Esophagus squamous epithelium (tissue), 5 donors: ENCODE measurements around the gene SLC25A34. TPM values are rescaled to one million over a fixed set of nuclear protein-coding genes. Genes with fewer than 3 reads are reported as not detected.

Experiments used
- DNase-seq: peaks from one replicate; lab custom pipeline; 2025; lab: John Stamatoyannopoulos, UW
- H3K27ac ChIP-seq, 4 donors: fragments of 200-600 bp; sonication (generic); one replicate each; pipeline ENCODE4 v1.5.1; 2016 to 2019; ENCODE audit warnings: mild to moderate bottlenecking in 1 of 4
- H3K27me3 ChIP-seq, 4 donors: fragments of 200-600 bp; sonication (generic); 1 replicate in 3 of 4; 2 replicates in 1 of 4; pipeline versions ENCODE4 v1.5.1 to v1.6.0; 2017 to 2021; ENCODE audit warnings: antibody characterized with exemption in 1 of 4
- H3K36me3 ChIP-seq, 3 donors: fragments of 200-600 bp; sonication (generic); one replicate each; pipeline ENCODE4 v1.5.1; 2016 to 2019
- H3K4me1 ChIP-seq, 3 donors: fragments of 200-600 bp; sonication (generic); one replicate each; pipeline ENCODE4 v1.5.1; 2017 to 2019
- H3K4me3 ChIP-seq, 4 donors: fragments of 200-600 bp; sonication (generic); 1 replicate in 3 of 4; 2 replicates in 1 of 4; pipeline ENCODE4 v1.5.1; 2016 to 2019; ENCODE audit warnings: mild to moderate bottlenecking in 2 of 4, moderate library complexity in 1 of 4
- H3K9me3 ChIP-seq, 3 donors: fragments of 200-600 bp; sonication (generic); one replicate each; pipeline ENCODE4 v1.5.1; 2016 to 2019
- CTCF ChIP-seq, 6 experiments: fragments of 450-650 bp in 4 of 6; fragments of 200-600 bp in 2 of 6; sonication (generic) in 2 of 6; IDR thresholded peaks; one replicate each; pipeline ENCODE4 v1.5.1; 2016 to 2019; ENCODE audit warnings: antibody characterized with exemption in 6 of 6, mild to moderate bottlenecking in 4 of 6, moderate library complexity in 4 of 6
- POLR2A ChIP-seq, 4 donors: fragments of 450-650 bp; IDR thresholded peaks; one replicate each; pipeline ENCODE4 v1.6.1; 2017; ENCODE audit warnings: antibody characterized with exemption in 4 of 4, mild to moderate bottlenecking in 4 of 4, moderate library complexity in 3 of 4
- WGBS, 2 donors: methylation state at CpG; one replicate each; pipeline ENCODE4 v1.1.5; 2018; 5-methylcytosine and 5-hydroxymethylcytosine counted together
- intact Hi-C: fragments of 100-400 bp; cut with DNase I; formaldehyde crosslinking; loops from one replicate; pipeline ENCODE4 v1.15.0; 2022
- total RNA-seq, 4 donors: library from RNA; depleted of rRNA; stranded (reverse); fragments of >200 nt; gene quantifications; one replicate each; pipeline ENCODE4 v1.1.0, GENCODE V29; 2016
- donor health status: DM: yes; HTN: yes; CAD: no.

SLC25A34 gene
- 1 to 10 TPM in 2 of 4 donors, under 1 TPM in 2; 0.44 to 1.1 (median 0.83) TPM for total RNA-seq

- H3K4me3 ChIP-seq: no peak within 1 kb of the TSS
- DNase-seq: no peak
- no peak for TF ChIP-seq POLR2A (IDR thresholded peaks at IDR 0.05)
- TF ChIP-seq CTCF (IDR thresholded peaks at IDR 0.05): no peak
- peaks cover 27 to 40% (median 29%) of the 10 kb centered on the region in 3 donors for H3K36me3 ChIP-seq
- intact Hi-C loops: no loop called here
- H3K27me3 ChIP-seq: no peaks in the 10 kb centered on the region
- peaks cover 32 to 70% (median 39%) of the 10 kb centered on the region in 3 donors for H3K4me1 ChIP-seq
- WGBS, 2 donors: 85 to 94% methylated on average over 4 to 16 of the region's 35 CpGs
- H3K27ac ChIP-seq: peak within 1 kb of the TSS; percentile 50 to 75 (median 68)
- no peaks in the 10 kb centered on the region for H3K9me3 ChIP-seq
These were observed at the start of gene SLC25A34 for GRCh38 chr1:15736038-15736891. Gene SLC25A34 (plus strand): TSS chr1:15736258. CDS start chr1:15736486, 228 bp downstream.

DNA sequence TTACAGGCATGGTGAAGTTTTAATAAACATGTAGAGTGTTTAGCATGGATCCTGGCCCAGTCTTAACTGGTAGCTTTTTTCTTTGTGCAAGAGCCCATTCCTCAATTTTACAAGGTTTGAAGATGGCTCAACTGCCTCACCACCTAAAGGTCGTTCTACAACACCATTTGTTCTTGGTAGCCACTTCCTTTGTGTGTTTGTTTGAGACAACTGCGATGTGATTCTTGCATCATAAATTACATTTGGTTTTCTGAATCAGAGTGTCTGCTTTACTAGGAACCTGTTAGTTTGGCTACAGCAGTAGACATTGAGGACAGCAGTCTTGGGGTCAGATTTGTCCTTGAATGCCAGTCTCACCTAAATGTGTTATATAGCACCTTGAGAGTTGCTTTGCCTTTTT, 48.6 kb upstream of the SLC25A34 start:
- H3K4me3 ChIP-seq: no peak overlapping the region
- no peak for DNase-seq
- H3K27me3 ChIP-seq: no peaks in the 10 kb centered on the region
- intact Hi-C loops: no loop called here
- no peak overlapping the region for H3K27ac ChIP-seq
- H3K36me3 ChIP-seq: peaks cover 0 to 21% (median 0%) of the 10 kb centered on the region in 3 donors
- no peaks in the 10 kb centered on the region for H3K9me3 ChIP-seq
- 54 to 79% methylated on average over 2 of the region's 2 CpGs for WGBS, 2 donors
- peaks cover 27 to 65% (median 27%) of the 10 kb centered on the region in 3 donors for H3K4me1 ChIP-seq
- TF ChIP-seq CTCF (IDR thresholded peaks at IDR 0.05) (no peak), POLR2A (IDR thresholded peaks at IDR 0.05) (no peak)

DNA sequence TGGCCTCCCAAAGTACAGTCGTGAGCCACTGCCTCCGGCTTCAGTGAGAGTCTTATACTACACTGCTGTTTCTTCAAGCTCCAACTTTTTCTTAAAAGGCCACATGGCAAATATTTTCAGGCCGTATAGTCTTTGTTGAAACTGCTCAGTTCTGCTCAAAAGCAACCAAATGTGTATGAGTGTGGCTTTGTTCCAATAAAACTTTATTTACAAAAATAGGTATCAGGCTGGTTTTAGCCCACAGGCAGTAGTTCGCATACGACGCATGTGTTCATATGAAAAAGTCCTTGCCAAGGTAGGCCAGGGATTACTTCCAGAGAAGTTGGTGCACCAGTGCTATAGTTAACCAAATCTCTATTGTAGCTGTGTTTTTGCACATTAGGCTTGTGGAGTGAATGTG, 45.7 kb upstream of the SLC25A34 start:
- no peak overlapping the region for H3K4me3 ChIP-seq
- no peak for TF ChIP-seq POLR2A (IDR thresholded peaks at IDR 0.05)
- no peak for TF ChIP-seq CTCF (IDR thresholded peaks at IDR 0.05)
- H3K9me3 ChIP-seq: no peaks in the 10 kb centered on the region
- peaks cover 0 to 24% (median 0%) of the 10 kb centered on the region in 3 donors for H3K36me3 ChIP-seq
- intact Hi-C loops: no loop called here
- peaks cover 16 to 57% (median 32%) of the 10 kb centered on the region in 3 donors for H3K4me1 ChIP-seq
- DNase-seq: no peak
- 93% methylated on average over 6 of the region's 6 CpGs for WGBS, 2 donors
- no peaks in the 10 kb centered on the region for H3K27me3 ChIP-seq
- no peak overlapping the region for H3K27ac ChIP-seq

DNA sequence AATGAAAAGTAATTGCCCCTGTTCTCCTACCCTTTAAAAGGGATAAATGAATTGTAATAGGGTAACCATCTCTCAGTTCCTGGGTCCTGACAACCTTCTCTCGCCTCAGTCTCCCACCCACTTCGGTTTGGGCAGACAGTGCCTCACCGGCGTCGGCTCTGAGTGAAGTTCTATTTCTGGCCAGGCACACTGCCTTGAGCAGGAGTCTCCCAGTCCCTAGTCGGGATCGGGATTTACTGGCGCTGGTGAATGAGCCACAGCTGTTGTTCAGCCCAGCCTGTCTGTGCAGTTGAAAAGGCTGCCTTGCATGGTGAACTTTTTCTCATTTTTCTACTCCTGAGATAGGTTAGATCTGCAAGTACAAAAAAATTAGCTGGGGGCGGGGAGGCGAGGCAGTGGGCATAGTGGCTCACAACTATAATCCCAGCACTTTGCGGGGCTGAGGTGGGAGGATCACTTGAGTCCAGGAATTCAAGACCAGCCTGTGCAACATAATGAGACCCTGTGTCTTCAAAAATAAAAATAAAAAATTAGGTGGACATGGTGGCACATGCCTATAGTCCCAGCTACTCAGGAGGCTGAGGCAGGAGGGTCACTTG, 44.5 kb upstream of the SLC25A34 start:
- WGBS, 2 donors: 69 to 70% methylated on average over 11 of the region's 11 CpGs
- Histone ChIP-seq H3K27me3 (no peaks in the 10 kb centered on the region), H3K4me3 (no peak overlapping the region), H3K4me1 (peaks cover 16 to 52% (median 28%) of the 10 kb centered on the region in 3 donors), H3K9me3 (no peaks in the 10 kb centered on the region), H3K36me3 (peaks cover 0 to 36% (median 0%) of the 10 kb centered on the region in 3 donors), H3K27ac (peak overlapping the region in 1 of 4 donors; percentile 43)
- intact Hi-C loops: no loop called here
- TF ChIP-seq CTCF (IDR thresholded peaks at IDR 0.05) (no peak), POLR2A (IDR thresholded peaks at IDR 0.05) (no peak)
- no peak for DNase-seq
